ENCODE measurements around the gene ERV3-1. TPM values are rescaled to one million over a fixed set of nuclear protein-coding genes. Genes with fewer than 3 reads are reported as not detected.
"Not testable (repeated sequence)": the region's sequence is repeated elsewhere in the genome, so short reads cannot be mapped to it uniquely, and the experiment has no call there.

ERV3-1 gene
- total RNA-seq, 1 experiment from 2014 or later: 23.1 TPM

DNA sequence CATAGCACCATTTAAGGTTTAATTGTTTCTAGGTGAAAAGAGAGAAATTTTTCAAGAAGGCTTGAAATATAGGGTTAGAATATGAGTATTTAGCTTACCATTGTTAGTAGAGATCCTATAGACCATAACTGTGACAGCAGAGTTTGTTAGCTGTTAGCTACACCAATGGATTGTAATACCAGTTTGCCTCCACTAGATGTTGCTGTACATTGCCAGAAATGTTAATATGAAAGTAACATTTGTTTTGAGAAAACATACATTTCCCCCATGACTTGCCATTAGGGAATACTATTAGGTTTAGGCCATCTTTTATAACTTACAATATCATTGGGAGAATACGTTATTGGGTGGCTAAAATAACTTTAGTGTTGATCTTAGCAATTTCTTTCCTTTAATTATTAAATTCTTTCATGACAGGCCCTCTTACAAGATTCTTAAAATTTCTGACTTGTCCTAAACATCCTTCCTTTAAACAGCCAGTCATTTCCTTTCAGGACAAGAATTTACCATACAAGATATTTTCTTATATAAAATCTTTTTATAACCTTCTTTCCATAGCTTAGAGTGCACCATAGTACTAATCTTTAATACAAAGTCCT, 55.1 kb downstream of the ERV3-1 start:
- H3K4me3 ChIP-seq (ENCODE audit: low read depth in 2 of 2, low read length in 2 of 2): no peak overlapping the region
- H3K36me3 ChIP-seq (ENCODE audit: control insufficient read depth, insufficient read depth, low read length): no peaks in the 10 kb centered on the region
- in situ Hi-C loops (cut with HindIII; ENCODE audit: low pct_unique_long_range_greater_than_20kb, low sequenced_read_pairs) (no loop called here), intact Hi-C loops (cut with micrococcal nuclease; ENCODE audit: unreplicated experiment) (no loop called here)
- ATAC-seq: peak; percentile 75
- ChIA-PET CTCF (interaction anchor here (0.6 to 1.2 kb wide), 8 partner anchors 113 to 532 kb away, joined by 3 to 12 read pairs (median 4); no protein-coding TSS in a partner anchor), POLR2A (no interaction called here)
- peaks cover 8% of the 10 kb centered on the region for H3K4me1 ChIP-seq (ENCODE audit: control insufficient read depth, insufficient read depth, low read length)
- TF ChIP-seq SIN3A (IDR thresholded peaks at IDR 0.05; ENCODE audit: borderline replicate concordance, insufficient read depth, low read depth, low read length): no peak
- no peak for TF ChIP-seq TCF7L2 (IDR thresholded peaks at IDR 0.05; ENCODE audit: low read depth, low read length)
- TF ChIP-seq POLR2AphosphoS5 (IDR thresholded peaks at IDR 0.05; ENCODE audit: low read depth, low read length): no peak
- TF ChIP-seq, protein P1, sequence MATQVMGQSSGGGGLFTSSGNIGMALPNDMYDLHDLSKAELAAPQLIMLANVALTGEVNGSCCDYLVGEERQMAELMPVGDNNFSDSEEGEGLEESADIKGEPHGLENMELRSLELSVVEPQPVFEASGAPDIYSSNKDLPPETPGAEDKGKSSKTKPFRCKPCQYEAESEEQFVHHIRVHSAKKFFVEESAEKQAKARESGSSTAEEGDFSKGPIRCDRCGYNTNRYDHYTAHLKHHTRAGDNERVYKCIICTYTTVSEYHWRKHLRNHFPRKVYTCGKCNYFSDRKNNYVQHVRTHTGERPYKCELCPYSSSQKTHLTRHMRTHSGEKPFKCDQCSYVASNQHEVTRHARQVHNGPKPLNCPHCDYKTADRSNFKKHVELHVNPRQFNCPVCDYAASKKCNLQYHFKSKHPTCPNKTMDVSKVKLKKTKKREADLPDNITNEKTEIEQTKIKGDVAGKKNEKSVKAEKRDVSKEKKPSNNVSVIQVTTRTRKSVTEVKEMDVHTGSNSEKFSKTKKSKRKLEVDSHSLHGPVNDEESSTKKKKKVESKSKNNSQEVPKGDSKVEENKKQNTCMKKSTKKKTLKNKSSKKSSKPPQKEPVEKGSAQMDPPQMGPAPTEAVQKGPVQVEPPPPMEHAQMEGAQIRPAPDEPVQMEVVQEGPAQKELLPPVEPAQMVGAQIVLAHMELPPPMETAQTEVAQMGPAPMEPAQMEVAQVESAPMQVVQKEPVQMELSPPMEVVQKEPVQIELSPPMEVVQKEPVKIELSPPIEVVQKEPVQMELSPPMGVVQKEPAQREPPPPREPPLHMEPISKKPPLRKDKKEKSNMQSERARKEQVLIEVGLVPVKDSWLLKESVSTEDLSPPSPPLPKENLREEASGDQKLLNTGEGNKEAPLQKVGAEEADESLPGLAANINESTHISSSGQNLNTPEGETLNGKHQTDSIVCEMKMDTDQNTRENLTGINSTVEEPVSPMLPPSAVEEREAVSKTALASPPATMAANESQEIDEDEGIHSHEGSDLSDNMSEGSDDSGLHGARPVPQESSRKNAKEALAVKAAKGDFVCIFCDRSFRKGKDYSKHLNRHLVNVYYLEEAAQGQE (IDR thresholded peaks at IDR 0.05; ENCODE audit: insufficient read depth in 1 of 2, low read depth in 2 of 2, low read length in 1 of 2): no peak
- TF ChIP-seq, protein P2, sequence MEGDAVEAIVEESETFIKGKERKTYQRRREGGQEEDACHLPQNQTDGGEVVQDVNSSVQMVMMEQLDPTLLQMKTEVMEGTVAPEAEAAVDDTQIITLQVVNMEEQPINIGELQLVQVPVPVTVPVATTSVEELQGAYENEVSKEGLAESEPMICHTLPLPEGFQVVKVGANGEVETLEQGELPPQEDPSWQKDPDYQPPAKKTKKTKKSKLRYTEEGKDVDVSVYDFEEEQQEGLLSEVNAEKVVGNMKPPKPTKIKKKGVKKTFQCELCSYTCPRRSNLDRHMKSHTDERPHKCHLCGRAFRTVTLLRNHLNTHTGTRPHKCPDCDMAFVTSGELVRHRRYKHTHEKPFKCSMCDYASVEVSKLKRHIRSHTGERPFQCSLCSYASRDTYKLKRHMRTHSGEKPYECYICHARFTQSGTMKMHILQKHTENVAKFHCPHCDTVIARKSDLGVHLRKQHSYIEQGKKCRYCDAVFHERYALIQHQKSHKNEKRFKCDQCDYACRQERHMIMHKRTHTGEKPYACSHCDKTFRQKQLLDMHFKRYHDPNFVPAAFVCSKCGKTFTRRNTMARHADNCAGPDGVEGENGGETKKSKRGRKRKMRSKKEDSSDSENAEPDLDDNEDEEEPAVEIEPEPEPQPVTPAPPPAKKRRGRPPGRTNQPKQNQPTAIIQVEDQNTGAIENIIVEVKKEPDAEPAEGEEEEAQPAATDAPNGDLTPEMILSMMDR (IDR thresholded peaks at IDR 0.05): peak; percentile 82
- BruUV-seq (replicated peaks): no TSS peak
- no peak overlapping the region for H3K27ac ChIP-seq (ENCODE audit: low read length)
- peaks cover 6% of the 10 kb centered on the region for H3K27me3 ChIP-seq (ENCODE audit: control insufficient read depth, insufficient read depth, low read length)
- H3K9me3 ChIP-seq (ENCODE audit: control insufficient read depth, insufficient read depth, low read depth, low read length): no peaks in the 10 kb centered on the region
- peak; percentile 30 for DNase-seq (ENCODE audit: low read depth, low spot score)

DNA sequence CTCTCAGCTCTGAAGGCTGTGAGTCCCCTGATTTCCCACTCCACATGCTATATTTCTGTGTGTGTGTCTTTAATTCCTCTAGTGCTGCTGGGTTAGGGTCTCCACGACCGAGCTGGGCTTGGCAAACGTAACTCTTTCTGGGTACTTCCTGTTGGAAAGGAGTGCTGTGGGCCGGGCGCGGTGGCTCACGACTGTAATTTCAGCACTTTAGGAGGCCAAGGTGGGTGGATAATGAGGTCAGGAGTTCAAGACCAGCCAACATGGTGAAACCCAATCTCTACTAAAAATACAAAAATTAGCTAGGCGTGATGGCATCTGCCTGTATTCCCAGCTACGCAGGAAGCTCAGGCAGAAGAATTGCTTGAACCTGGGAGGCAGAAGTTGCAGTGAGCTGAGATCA, 55.8 kb downstream of the ERV3-1 start:
- H3K27me3 ChIP-seq (ENCODE audit: control insufficient read depth, insufficient read depth, low read length); DNase-seq (ENCODE audit: low read depth, low spot score); in situ Hi-C loops (cut with HindIII; ENCODE audit: low pct_unique_long_range_greater_than_20kb, low sequenced_read_pairs); BruUV-seq (replicated peaks); H3K9me3 ChIP-seq (ENCODE audit: control insufficient read depth, insufficient read depth, low read depth, low read length); H3K4me3 ChIP-seq (ENCODE audit: low read depth in 2 of 2, low read length in 2 of 2); ATAC-seq; H3K27ac ChIP-seq (ENCODE audit: low read length); H3K4me1 ChIP-seq (ENCODE audit: control insufficient read depth, insufficient read depth, low read length); intact Hi-C loops (cut with micrococcal nuclease; ENCODE audit: unreplicated experiment); H3K36me3 ChIP-seq (ENCODE audit: control insufficient read depth, insufficient read depth, low read length): not testable (repeated sequence)
- ChIA-PET CTCF (interaction anchor here (0.6 to 1.2 kb wide), 6 partner anchors 114 to 527 kb away, joined by 3 to 12 read pairs (median 5); no protein-coding TSS in a partner anchor), POLR2A (interaction anchor here (0.6 kb wide), 1 partner anchor 453 kb away, joined by 6 read pairs; no protein-coding TSS in a partner anchor)

DNA sequence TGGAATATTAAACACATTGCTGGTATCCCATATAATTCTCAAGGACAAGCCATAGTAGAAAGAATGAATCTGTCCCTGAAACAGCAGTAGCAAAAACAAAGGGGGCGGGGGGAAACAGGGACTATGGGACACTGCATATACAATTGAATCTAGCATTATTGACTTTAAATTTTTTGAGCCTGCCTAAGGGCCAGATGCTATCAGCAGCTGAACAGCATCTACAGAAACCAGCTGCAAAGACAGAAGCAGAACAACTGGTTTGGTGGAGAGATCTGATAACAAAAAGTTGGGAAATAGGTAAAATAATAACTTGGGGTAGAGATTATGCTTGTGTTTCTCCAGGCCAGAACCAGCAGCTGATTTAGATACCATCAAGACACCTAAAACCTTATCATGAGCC, 57.7 kb downstream of the ERV3-1 start:
- H3K4me1 ChIP-seq (ENCODE audit: control insufficient read depth, insufficient read depth, low read length); intact Hi-C loops (cut with micrococcal nuclease; ENCODE audit: unreplicated experiment); H3K4me3 ChIP-seq (ENCODE audit: low read depth in 2 of 2, low read length in 2 of 2); H3K27me3 ChIP-seq (ENCODE audit: control insufficient read depth, insufficient read depth, low read length); BruUV-seq (replicated peaks); DNase-seq (ENCODE audit: low read depth, low spot score); ATAC-seq; H3K36me3 ChIP-seq (ENCODE audit: control insufficient read depth, insufficient read depth, low read length); POLR2A ChIA-PET; in situ Hi-C loops (cut with HindIII; ENCODE audit: low pct_unique_long_range_greater_than_20kb, low sequenced_read_pairs); H3K27ac ChIP-seq (ENCODE audit: low read length); H3K9me3 ChIP-seq (ENCODE audit: control insufficient read depth, insufficient read depth, low read depth, low read length); CTCF ChIA-PET: not testable (repeated sequence)
